ENCODE data around the gene AUH.
"Not testable (repeated sequence)": the region's sequence is repeated elsewhere in the genome, so short reads cannot be mapped to it uniquely, and the experiment has no call there.

Gene AUH

GRCh38 chr9:91378695-91379127 is 17.0 kb upstream of the AUH start:
- no peak for DNase-seq

DNA sequence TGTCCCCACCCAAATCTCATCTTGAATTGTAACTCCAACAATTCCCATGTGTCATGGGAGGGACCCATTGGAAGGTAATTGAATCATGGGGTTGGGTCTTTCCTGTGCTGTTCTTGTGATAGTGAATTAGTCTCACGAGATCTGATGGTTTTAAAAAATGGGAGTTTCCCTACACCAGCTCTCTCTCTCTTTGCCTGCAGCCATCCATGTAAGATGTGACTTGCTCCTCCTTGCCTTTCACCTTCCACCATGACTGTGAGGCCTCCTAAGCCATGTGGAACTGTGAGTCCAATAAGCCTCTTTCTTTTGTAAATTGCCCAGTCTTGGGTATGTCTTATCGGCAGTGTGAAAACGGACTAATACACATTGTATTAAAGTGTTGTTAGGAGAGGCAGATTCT is 16.3 kb upstream of the AUH start:
- not testable (repeated sequence) for DNase-seq

GRCh38 chr9:91376239-91376638 is 14.5 kb upstream of the AUH start:
- DNase-seq: no peak

DNA sequence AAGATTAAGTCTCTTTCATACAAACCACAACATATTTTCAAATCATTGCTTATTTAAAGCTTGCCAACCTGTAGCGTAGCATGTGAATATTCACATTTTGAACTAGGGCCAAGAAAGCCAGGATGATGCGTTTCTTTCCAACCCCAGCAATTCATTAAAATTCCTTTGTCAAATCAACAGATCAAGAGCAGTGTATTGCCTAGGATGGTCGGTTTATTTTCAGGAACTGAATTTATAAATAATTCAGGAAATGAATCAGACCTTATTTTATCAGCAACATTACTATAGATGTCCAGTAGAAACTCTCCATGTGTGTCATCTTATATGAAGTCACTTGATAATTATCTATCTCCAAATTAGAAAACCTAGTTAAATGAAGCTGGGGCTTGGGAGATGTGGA is 13.2 kb upstream of the AUH start:
- DNase-seq: no peak

- no peak for DNase-seq
Observed at GRCh38 chr9:91371894-91372293, 10.2 kb upstream of the AUH start.

GRCh38 chr9:91370006-91370405 is 8.3 kb upstream of the AUH start:
- DNase-seq: not testable (repeated sequence)

GRCh38 chr9:91364702-91365101 is 3.0 kb upstream of the AUH start:
- DNase-seq: no peak

GRCh38 chr9:91364005-91364404 is 2.3 kb upstream of the AUH start:
- no peak for DNase-seq

DNA sequence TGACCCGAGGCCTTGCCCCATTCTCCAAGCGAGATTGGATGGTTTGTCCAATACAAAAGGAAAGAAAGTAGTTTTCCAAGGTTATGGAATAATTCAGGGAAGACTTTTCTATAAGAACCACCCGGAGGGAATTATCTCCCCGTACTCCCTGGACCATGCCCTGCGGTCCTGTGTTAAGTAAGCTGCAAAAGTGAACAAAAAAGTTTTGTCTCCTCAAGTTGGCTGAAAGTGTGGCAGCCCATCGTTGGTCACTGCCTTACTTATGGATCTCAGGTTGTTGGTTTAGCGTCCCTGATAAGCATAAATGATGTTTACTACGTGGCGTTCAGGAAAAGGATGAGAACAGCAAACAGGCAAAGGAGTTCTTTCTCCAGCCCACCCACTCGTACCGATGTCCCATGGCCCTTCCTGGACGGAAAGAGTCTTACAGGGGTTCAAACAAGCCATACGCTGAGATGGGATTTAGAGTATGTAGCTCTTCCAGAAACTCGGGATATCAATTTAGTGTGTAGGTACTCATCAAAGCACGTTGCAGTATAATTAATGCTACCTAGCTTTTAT is 413 bp upstream of the AUH start:
- DNase-seq: no peak

DNA sequence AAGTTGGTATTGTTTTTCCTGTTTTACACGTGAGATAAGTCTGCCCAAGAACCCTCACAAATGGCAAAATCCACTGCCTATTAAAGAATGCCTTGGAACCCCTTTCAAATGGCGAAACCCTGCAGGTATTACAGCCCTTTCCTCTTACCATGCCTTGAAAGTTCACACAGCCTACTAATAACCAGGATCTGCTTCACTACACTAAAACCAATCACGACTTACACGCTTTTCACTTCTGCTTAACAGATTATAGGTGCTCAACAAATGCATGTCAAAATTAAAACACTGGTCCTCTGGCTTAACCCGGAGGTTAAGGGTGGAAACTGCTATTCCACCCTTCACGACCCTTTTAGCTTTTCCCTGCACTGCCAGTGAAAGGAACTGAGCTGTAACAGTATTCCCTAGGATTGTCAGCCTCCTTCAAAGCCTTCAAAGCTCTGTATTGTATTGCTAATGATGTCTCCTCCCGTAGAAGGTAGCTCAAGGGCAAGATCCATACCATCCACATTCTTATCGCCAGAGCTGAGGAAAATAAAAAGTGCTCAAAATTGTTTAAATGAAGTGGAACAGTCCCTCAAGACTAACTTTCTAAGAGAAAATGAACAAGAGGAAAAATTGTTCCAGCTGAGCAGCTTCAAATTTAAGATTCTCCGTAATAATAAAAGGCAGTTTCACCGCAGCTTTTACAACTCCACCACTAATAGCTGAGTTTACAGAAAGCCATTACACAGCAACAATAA is 997 bp downstream of the AUH start:
- no peak for DNase-seq

- DNase-seq: no peak
Observed at GRCh38 chr9:91359734-91360470, 1.8 kb downstream of the AUH start.

GRCh38 chr9:91359083-91359482 is 2.6 kb downstream of the AUH start:
- no peak for DNase-seq

- DNase-seq: no peak
Observed at GRCh38 chr9:91354881-91355280, 6.8 kb downstream of the AUH start.

DNA sequence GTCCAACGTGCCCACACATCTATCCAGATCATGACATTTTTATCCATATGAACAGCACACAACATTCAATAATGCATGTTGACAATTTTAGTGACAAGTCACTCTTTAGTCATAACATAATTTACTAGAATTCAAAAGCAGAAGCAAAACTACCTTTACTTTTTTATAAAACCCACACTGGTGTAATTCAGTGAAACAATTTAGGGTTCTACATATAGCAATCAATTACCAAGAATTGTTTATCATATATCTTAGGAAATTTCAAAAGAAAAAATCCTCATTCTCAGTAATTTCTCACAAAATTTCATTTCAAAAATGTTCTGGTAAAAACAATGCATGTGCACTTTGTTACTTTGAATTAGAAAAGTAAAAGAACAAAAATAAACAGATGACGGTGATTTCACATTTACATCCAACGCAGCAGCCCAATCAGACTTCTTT is 12.6 kb downstream of the AUH start:
- DNase-seq: no peak

- no peak for DNase-seq
Observed at GRCh38 chr9:91348191-91348807, 13.4 kb downstream of the AUH start.

DNA sequence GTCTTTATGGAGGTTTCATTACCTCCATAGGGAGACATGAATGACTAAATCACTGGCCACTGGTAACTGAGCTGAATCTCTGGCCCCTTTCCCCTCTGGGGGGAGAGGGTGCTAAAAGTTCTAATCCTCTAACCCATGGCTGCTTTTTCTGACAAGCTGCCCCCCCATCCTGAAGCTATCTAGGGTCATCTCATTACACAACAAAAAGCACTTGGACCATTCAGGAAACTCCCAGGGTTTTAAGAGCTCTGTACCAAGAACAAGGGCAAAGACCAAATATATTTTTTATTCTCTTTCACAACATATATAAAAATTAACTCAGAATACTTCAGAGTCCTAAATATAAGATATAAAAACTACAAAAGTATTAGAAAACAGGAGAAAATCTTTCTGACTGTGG is 14.3 kb downstream of the AUH start:
- DNase-seq: no peak

GRCh38 chr9:91346644-91347043 is 15.1 kb downstream of the AUH start:
- no peak for DNase-seq

DNA sequence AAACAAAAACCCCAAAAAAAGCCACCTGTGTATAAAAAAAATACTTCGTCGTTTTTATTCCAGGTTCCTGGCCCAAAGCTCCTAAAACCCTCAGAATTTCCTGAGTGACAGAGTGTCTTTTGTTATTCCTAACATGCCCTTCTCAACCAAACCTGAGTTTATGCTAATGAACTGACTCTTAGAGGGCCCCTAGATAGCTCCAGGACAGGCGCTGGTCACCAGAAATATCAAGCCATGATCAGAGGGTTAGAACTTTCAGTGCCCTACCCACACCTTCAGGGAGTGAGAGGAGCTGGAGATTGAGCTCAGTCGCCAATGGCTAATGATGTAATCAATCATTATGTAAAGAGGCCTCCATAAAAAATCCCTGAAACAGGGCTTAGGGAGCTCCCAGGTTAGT is 15.7 kb downstream of the AUH start:
- no peak for DNase-seq

GRCh38 chr9:91342575-91342974 is 19.1 kb downstream of the AUH start:
- no peak for DNase-seq

- DNase-seq: no peak
Observed at GRCh38 chr9:91341749-91342148, 20.0 kb downstream of the AUH start.

- no peak for DNase-seq
Observed at GRCh38 chr9:91341258-91341746, 20.4 kb downstream of the AUH start.

- DNase-seq: no peak
Observed at GRCh38 chr9:91340395-91340967, 21.2 kb downstream of the AUH start.

DNA sequence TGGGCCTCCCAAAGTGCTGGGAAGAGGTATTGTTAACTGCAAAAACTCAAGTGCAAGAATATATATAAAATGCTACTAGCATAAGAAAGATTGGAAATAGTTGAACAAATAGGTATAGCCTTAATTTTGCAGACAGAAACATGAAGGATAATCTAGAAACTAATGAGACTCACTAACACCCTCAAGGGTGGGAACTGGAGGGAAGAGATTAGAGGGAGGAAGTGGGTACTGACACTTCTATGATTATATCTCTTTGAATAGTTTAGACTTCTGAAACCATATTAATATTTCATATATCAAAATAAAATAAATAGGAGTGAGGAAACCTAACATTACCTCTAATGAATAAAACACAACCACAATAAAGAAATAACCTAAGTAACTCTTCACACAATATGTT is 23.0 kb downstream of the AUH start:
- no peak for DNase-seq

Data from CD4-positive, alpha-beta T cell treated with Interleukin-17A for 1 hour (primary cell).